Neural progenitor cell (in vitro differentiated cells): Measurements from ENCODE around the gene TBX10.

ENCODE experiments used
- CTCF ChIP-seq: fragments of 200-600 bp; sonication (generic); IDR thresholded peaks from 2 replicates; pipeline ENCODE4 v1.5.1; 2017; ENCODE audit warnings: antibody characterized with exemption, mild to moderate bottlenecking
- EZH2 ChIP-seq: fragments of 200-600 bp; sonication (generic); IDR thresholded peaks from 2 replicates; pipeline ENCODE4 v1.6.1; 2017; ENCODE audit warnings: antibody characterized with exemption, mild to moderate bottlenecking, moderate library complexity
- EZH2phosphoT487 ChIP-seq: fragments of 200-600 bp; sonication (generic); IDR thresholded peaks from 2 replicates; pipeline ENCODE4 v1.6.1; 2017; ENCODE audit warnings: antibody characterized with exemption

DNA sequence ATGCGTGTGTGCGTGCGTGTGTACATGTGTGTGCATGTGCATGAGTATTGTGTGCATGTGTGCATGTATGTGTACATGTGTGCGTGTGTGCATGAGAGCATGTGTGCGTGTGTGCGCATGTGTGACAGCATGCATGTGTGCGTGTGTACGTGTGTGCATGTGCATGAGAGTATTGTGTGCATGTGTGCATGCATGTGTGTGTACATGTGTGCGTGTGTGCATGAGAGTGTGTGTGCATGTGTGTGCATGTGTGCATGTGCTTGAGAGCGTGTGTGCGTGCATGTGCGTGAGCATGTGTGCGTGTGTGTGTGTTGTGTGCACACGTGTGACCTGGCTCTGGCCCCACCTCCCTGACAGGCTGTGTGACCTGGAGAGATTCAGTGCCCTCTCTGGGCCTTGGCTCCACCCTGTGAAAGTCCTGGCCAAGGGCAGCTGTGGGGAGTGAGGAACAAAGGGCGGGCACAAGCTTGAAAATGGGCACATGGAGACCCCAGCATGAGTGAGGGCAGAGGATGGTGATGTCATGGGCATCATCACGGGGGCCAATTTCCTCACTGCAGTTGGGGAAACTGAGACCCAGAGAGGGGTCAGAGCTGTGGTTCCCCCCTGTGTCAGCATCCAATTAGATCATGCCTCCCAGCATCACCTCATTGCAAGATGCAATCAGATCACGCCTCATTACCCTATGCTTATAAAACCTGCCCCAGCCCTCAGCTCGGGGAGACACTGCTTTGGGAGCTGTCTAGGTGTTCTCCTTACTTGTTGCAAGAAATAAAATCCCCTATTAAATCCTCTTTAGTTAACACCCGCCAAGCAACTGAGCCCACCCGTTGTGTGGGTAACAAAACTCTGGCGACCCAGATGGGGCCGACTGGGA is 10.3 kb upstream of the TBX10 start:
- TF ChIP-seq CTCF (no peak), EZH2 (no peak), EZH2phosphoT487 (no peak)
